ENCODE data around the gene C3AR1. TPM values are rescaled to one million over a fixed set of nuclear protein-coding genes. Genes with fewer than 3 reads are reported as not detected.

The C3AR1 gene
- total RNA-seq, 1 experiment from 2014 or later = not detected

DNA sequence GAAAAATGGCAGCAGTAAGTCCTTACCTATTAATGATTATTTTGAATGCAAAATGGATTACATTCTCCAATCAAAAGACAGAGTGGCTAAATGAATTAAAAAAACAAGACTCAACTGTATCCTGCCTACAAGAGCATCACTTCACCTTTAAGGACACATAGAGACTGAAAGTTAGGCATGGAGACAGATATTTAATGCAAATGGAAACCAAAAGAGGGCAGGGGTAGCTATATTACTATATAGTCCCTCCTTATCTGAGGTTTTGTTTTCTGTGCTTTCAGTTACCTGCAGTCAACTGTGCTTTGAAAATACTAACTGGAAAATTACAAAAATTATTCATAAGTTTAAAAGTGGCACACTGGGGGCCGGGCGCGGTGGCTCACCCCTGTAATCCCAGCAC lies 33.1 kb upstream of the C3AR1 start:
- TF ChIP-seq TCF7L2 (IDR thresholded peaks at IDR 0.05; ENCODE audit: low read depth, low read length) = no peak
- no peak for TF ChIP-seq SIN3A (IDR thresholded peaks at IDR 0.05; ENCODE audit: borderline replicate concordance, insufficient read depth, low read depth, low read length)
- TF ChIP-seq POLR2AphosphoS5 (IDR thresholded peaks at IDR 0.05; ENCODE audit: low read depth, low read length) = no peak
- TF ChIP-seq, protein P1, sequence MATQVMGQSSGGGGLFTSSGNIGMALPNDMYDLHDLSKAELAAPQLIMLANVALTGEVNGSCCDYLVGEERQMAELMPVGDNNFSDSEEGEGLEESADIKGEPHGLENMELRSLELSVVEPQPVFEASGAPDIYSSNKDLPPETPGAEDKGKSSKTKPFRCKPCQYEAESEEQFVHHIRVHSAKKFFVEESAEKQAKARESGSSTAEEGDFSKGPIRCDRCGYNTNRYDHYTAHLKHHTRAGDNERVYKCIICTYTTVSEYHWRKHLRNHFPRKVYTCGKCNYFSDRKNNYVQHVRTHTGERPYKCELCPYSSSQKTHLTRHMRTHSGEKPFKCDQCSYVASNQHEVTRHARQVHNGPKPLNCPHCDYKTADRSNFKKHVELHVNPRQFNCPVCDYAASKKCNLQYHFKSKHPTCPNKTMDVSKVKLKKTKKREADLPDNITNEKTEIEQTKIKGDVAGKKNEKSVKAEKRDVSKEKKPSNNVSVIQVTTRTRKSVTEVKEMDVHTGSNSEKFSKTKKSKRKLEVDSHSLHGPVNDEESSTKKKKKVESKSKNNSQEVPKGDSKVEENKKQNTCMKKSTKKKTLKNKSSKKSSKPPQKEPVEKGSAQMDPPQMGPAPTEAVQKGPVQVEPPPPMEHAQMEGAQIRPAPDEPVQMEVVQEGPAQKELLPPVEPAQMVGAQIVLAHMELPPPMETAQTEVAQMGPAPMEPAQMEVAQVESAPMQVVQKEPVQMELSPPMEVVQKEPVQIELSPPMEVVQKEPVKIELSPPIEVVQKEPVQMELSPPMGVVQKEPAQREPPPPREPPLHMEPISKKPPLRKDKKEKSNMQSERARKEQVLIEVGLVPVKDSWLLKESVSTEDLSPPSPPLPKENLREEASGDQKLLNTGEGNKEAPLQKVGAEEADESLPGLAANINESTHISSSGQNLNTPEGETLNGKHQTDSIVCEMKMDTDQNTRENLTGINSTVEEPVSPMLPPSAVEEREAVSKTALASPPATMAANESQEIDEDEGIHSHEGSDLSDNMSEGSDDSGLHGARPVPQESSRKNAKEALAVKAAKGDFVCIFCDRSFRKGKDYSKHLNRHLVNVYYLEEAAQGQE (IDR thresholded peaks at IDR 0.05; ENCODE audit: insufficient read depth in 1 of 2, low read depth in 2 of 2, low read length in 1 of 2) = no peak
- no peak for TF ChIP-seq CTCF (IDR thresholded peaks at IDR 0.05)
- intact Hi-C loops (cut with micrococcal nuclease; ENCODE audit: unreplicated experiment) = no loop called here
- ATAC-seq (no peak), DNase-seq (ENCODE audit: low read depth, low spot score) (no peak)
- Histone ChIP-seq H3K27me3 (ENCODE audit: control insufficient read depth, insufficient read depth, low read length) (no peaks in the 10 kb centered on the region), H3K27ac (ENCODE audit: low read length) (no peak overlapping the region), H3K4me3 (ENCODE audit: low read depth in 2 of 2, low read length in 2 of 2) (no peak overlapping the region), H3K36me3 (ENCODE audit: control insufficient read depth, insufficient read depth, low read length) (no peaks in the 10 kb centered on the region), H3K4me1 (ENCODE audit: control insufficient read depth, insufficient read depth, low read length) (no peaks in the 10 kb centered on the region), H3K9me3 (ENCODE audit: control insufficient read depth, insufficient read depth, low read depth, low read length) (no peaks in the 10 kb centered on the region)
- ChIA-PET CTCF (interaction anchor here (0.6 kb wide), 1 partner anchor 14 kb away, joined by 3 read pairs; no protein-coding TSS in a partner anchor), POLR2A (interaction anchor here (0.5 kb wide), 1 partner anchor 272 kb away, joined by 13 read pairs; no protein-coding TSS in a partner anchor)
- in situ Hi-C loops (cut with HindIII; ENCODE audit: low pct_unique_long_range_greater_than_20kb, low sequenced_read_pairs) = no loop called here
- BruUV-seq (replicated peaks) = no TSS peak

DNA sequence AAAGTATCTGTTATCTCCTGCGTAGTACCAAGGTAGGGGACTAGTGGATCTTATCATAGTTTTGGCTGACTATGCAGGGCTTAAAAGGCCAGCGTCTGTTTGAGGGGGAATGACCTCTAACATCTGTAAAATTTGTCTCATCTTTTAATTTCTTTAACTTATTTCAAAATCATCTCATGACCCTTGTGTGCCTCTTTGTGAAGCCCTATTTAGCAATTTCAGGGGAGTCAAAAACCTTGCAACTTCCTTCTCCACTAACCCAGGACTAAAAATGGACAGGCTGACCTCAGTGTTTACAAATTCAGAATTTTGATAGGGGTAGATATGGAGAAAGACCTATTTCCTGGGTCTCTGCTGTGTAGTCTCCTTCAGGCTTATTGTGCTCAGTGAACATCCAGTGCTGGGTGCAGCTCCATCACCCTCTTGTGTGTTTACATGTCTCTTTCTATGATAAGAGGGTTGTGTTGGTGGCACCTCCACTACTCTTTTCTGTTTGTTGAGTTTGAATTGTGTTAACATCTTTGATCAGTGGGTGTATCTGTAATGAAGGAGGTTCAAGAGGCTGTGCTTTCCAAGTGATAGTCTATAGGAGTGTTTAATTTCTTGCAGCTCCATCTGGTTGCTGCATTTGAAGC lies 30.2 kb upstream of the C3AR1 start:
- in situ Hi-C loops (cut with HindIII; ENCODE audit: low pct_unique_long_range_greater_than_20kb, low sequenced_read_pairs) = no loop called here
- TF ChIP-seq SIN3A (IDR thresholded peaks at IDR 0.05; ENCODE audit: borderline replicate concordance, insufficient read depth, low read depth, low read length) (no peak), POLR2AphosphoS5 (IDR thresholded peaks at IDR 0.05; ENCODE audit: low read depth, low read length) (no peak), CTCF (IDR thresholded peaks at IDR 0.05) (no peak), TCF7L2 (IDR thresholded peaks at IDR 0.05; ENCODE audit: low read depth, low read length) (no peak)
- TF ChIP-seq, protein P1 (IDR thresholded peaks at IDR 0.05; ENCODE audit: insufficient read depth in 1 of 2, low read depth in 2 of 2, low read length in 1 of 2) = no peak
- BruUV-seq (replicated peaks) = no TSS peak
- no peak for ATAC-seq
- intact Hi-C loops (cut with micrococcal nuclease; ENCODE audit: unreplicated experiment) = no loop called here
- Histone ChIP-seq H3K27ac (ENCODE audit: low read length) (no peak overlapping the region), H3K4me3 (ENCODE audit: low read depth in 2 of 2, low read length in 2 of 2) (no peak overlapping the region), H3K4me1 (ENCODE audit: control insufficient read depth, insufficient read depth, low read length) (no peaks in the 10 kb centered on the region), H3K27me3 (ENCODE audit: control insufficient read depth, insufficient read depth, low read length) (no peaks in the 10 kb centered on the region), H3K36me3 (ENCODE audit: control insufficient read depth, insufficient read depth, low read length) (peaks cover 7% of the 10 kb centered on the region), H3K9me3 (ENCODE audit: control insufficient read depth, insufficient read depth, low read depth, low read length) (no peaks in the 10 kb centered on the region)
- ChIA-PET CTCF (no interaction called here), POLR2A (no interaction called here)
- no peak for DNase-seq (ENCODE audit: low read depth, low spot score)
